OCI-LY3 (cell line): Measurements from ENCODE around the gene CFAP161.

Source experiments
- EZH2phosphoT487 ChIP-seq: fragments of 200-600 bp; shearing (Covaris generic); IDR thresholded peaks from 2 replicates; pipeline ENCODE4 v1.6.1; 2018; ENCODE audit warnings: antibody characterized with exemption, mixed run types, low read depth
- TF ChIP-seq, protein P1 (sequence below): fragments of 200-600, 300-600 bp; sonication (generic); IDR thresholded peaks from 2 replicates; pipeline ENCODE4 v1.5.1; 2014; ENCODE audit warnings: antibody characterized with exemption, low read length, low read depth

DNA sequence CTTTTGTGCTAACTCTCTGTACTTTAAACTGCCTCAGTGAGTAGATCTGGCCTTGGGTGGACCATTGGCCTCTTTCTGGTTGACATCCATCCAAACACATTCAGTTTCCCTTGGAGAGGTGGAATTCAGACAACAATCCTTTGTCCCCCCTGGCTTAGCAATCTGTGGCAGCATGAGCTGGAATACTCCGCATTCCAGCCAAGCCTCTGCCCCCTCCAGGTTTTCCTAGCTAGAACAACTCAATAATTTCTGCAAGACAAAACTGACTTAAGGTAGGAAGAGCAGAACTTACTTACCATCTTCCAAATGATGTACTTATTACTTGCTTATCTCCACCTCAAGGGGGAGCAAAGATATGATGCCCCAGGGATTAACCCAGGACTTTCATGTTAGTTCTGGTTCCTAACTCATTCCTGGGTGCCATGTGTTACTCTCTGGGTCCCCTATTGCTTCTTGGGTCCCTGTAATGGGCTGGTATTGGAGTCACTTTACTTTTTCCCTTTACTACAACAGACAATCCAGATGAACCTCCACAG is 40.8 kb downstream of the CFAP161 start:
- TF ChIP-seq, protein P1, sequence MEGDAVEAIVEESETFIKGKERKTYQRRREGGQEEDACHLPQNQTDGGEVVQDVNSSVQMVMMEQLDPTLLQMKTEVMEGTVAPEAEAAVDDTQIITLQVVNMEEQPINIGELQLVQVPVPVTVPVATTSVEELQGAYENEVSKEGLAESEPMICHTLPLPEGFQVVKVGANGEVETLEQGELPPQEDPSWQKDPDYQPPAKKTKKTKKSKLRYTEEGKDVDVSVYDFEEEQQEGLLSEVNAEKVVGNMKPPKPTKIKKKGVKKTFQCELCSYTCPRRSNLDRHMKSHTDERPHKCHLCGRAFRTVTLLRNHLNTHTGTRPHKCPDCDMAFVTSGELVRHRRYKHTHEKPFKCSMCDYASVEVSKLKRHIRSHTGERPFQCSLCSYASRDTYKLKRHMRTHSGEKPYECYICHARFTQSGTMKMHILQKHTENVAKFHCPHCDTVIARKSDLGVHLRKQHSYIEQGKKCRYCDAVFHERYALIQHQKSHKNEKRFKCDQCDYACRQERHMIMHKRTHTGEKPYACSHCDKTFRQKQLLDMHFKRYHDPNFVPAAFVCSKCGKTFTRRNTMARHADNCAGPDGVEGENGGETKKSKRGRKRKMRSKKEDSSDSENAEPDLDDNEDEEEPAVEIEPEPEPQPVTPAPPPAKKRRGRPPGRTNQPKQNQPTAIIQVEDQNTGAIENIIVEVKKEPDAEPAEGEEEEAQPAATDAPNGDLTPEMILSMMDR: no peak
- TF ChIP-seq EZH2phosphoT487: no peak
